Testis (tissue), 2 donors: ENCODE results near the gene GGACT.

ENCODE experiments used
- CTCF ChIP-seq, 3 experiments: fragments of 450-650 bp in 2 of 3; fragments of 200-600 bp in 1 of 3; sonication (generic) in 1 of 3; IDR thresholded peaks; one replicate each; pipeline ENCODE4 v1.5.1; 2016 to 2019; ENCODE audit warnings: antibody characterized with exemption in 3 of 3, mild to moderate bottlenecking in 2 of 3, moderate library complexity in 1 of 3
- POLR2A ChIP-seq: fragments of 450-650 bp; IDR thresholded peaks from one replicate; pipeline ENCODE4 v1.6.1; 2017; ENCODE audit warnings: antibody characterized with exemption, mild to moderate bottlenecking, moderate library complexity

- TF ChIP-seq CTCF (IDR thresholded peaks at IDR 0.05) = peak; percentile 80 to 85 (median 80)
- no peak for TF ChIP-seq POLR2A
Observed at GRCh38 chr13:100588331-100589177, at the start of gene GGACT.
